Transverse colon (tissue), 3 donors: ENCODE results near the gene SLC1A3.

Experiments
- POLR2A ChIP-seq: fragments of 450-650 bp; IDR thresholded peaks from one replicate; pipeline ENCODE4 v1.6.1; 2016; ENCODE audit warnings: antibody characterized with exemption, mild to moderate bottlenecking, moderate library complexity
- POLR2AphosphoS5 ChIP-seq, 3 donors: sonication (generic); formaldehyde crosslinking; IDR thresholded peaks; one replicate each; pipeline ENCODE4 v1.6.1; 2016; ENCODE audit warnings: antibody characterized with exemption in 3 of 3

- TF ChIP-seq POLR2A: peak; percentile 38
- peak in 2 of 3 donors; percentile 36 to 43 for TF ChIP-seq POLR2AphosphoS5 (IDR thresholded peaks at IDR 0.05)
These were observed at the start of gene SLC1A3 for GRCh38 chr5:36606428-36607113.
